ENCODE results near the gene C10orf67. TPM values are rescaled to one million over a fixed set of nuclear protein-coding genes. Genes with fewer than 3 reads are reported as not detected.

Gene C10orf67
- total and polyA plus RNA-seq, 2 of the 8 experiments (the other 6 are each of a cell fraction or from before 2014, with no cell fraction given), result 0.05 to 0.11 TPM

GRCh38 chr10:23371073-23371472 lies 26.5 kb upstream of the C10orf67 start (continued):
- no peak for TF ChIP-seq CHD7 (IDR thresholded peaks at IDR 0.05; ENCODE audit: insufficient replicate concordance, low read length)
- TF ChIP-seq BRCA1 (IDR thresholded peaks at IDR 0.05; ENCODE audit: low read depth, low read length), result no peak
- no peak for TF ChIP-seq CBX5 (IDR thresholded peaks at IDR 0.05; ENCODE audit: low read depth, low read length)
- TF ChIP-seq FOSL1 (IDR thresholded peaks at IDR 0.05; ENCODE audit: insufficient read depth, low read depth, low read length), result no peak
- TF ChIP-seq TBP (IDR thresholded peaks at IDR 0.05; ENCODE audit: low read depth, low read length), result no peak
- no peak for TF ChIP-seq JUND (IDR thresholded peaks at IDR 0.05; ENCODE audit: low read length)
- TF ChIP-seq HDAC2 (IDR thresholded peaks at IDR 0.05; ENCODE audit: borderline replicate concordance in 1 of 2, low read depth in 2 of 2, low read length in 2 of 2), result no peak
- no peak for TF ChIP-seq TAF1 (IDR thresholded peaks at IDR 0.05; ENCODE audit: low read depth, low read length)
- TF ChIP-seq CHD1 (IDR thresholded peaks at IDR 0.05; ENCODE audit: low read depth, low read length), result no peak
- no peak for TF ChIP-seq SUZ12 (IDR thresholded peaks at IDR 0.05; ENCODE audit: low read length)
- TF ChIP-seq POU5F1 (IDR thresholded peaks at IDR 0.05; ENCODE audit: low read depth, low read length), result no peak
- no peak for TF ChIP-seq MAX (IDR thresholded peaks at IDR 0.05)

All from H1 (cell line).